ENCODE results near the gene GPRC5A.

The GPRC5A gene

DNA sequence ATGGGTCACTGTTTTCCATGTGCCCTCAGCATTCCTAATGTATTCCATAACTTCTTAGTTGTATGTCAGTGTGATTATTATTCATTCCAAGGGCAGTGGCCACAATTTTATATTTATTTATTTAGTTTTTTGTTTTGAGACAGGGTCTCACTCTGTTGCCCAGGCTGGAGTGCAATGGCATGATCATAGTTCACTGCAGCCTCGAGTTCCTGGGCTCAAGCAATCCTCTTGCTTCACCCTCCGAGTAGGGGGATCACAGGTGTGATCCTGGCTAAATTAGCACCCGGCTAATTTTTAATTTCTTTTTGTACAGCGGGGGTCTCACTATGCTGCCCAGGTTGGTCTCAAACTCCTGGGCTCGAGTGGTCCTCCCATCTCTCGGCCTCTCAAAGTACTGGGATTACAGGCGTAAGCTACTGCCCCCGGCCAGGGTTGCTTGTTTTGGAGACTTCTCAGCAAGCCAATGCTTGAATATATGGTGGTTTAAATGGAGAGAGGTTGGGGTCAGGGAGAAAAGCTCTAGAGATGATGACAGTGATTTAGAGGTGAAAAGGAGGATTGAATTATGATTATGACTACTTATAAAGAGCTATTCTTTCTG lies 7.6 kb downstream of the GPRC5A start:
- no peak for TF ChIP-seq EZH2phosphoT487 (IDR thresholded peaks at IDR 0.05; ENCODE audit: low read depth)
- TF ChIP-seq CTCF (IDR thresholded peaks at IDR 0.05; ENCODE audit: low read depth, low read length) = no peak
- H3K4me3 ChIP-seq (ENCODE audit: low read length) = 0 out of 2 replicates have a peak overlapping the region, but pooled peaks have one; percentile 14
- no peak overlapping the region for H3K9ac ChIP-seq (ENCODE audit: low read length)
- H3K4me1 ChIP-seq (ENCODE audit: low read length) = peaks cover 16% of the 10 kb centered on the region
- peak overlapping the region; percentile 49 for H3K4me2 ChIP-seq (ENCODE audit: low read length)
- no peak overlapping the region for H2AFZ ChIP-seq (ENCODE audit: low read depth, low read length)
- no peaks in the 10 kb centered on the region for H3K79me2 ChIP-seq (ENCODE audit: low read length)
- H3K27ac ChIP-seq (ENCODE audit: low read length) = no peak overlapping the region
- peaks cover 6% of the 10 kb centered on the region; the same call in 1 of the 2 replicates for H4K20me1 ChIP-seq (ENCODE audit: insufficient read depth, low read length)
- H3K27me3 ChIP-seq (ENCODE audit: low read depth, low read length) = peaks cover 36% of the 10 kb centered on the region
- H3K9me3 ChIP-seq (ENCODE audit: insufficient read depth, low read length) = no peaks in the 10 kb centered on the region
- H3K36me3 ChIP-seq (replicated peaks; ENCODE audit: low read depth, low read length) = no peaks in the 10 kb centered on the region

GRCh38 chr12:12899530-12900380 lies 8.4 kb downstream of the GPRC5A start:
- peak overlapping the region; percentile 49 for H3K4me2 ChIP-seq (ENCODE audit: low read length)
- no peaks in the 10 kb centered on the region for H3K36me3 ChIP-seq (replicated peaks; ENCODE audit: low read depth, low read length)
- peaks cover 6% of the 10 kb centered on the region; the same call in 1 of the 2 replicates for H4K20me1 ChIP-seq (ENCODE audit: insufficient read depth, low read length)
- no peak overlapping the region for H2AFZ ChIP-seq (ENCODE audit: low read depth, low read length)
- H3K27ac ChIP-seq (ENCODE audit: low read length) = peak overlapping the region; percentile 44
- peaks cover 16% of the 10 kb centered on the region for H3K4me1 ChIP-seq (ENCODE audit: low read length)
- no peak for TF ChIP-seq CTCF (IDR thresholded peaks at IDR 0.05; ENCODE audit: low read depth, low read length)
- no peak for TF ChIP-seq EZH2phosphoT487 (IDR thresholded peaks at IDR 0.05; ENCODE audit: low read depth)
- H3K79me2 ChIP-seq (ENCODE audit: low read length) = no peaks in the 10 kb centered on the region
- 0 out of 2 replicates have a peak overlapping the region, but pooled peaks have one; percentile 14 for H3K4me3 ChIP-seq (ENCODE audit: low read length)
- H3K27me3 ChIP-seq (ENCODE audit: low read depth, low read length) = peaks cover 35% of the 10 kb centered on the region
- H3K9me3 ChIP-seq (ENCODE audit: insufficient read depth, low read length) = no peaks in the 10 kb centered on the region
- H3K9ac ChIP-seq (ENCODE audit: low read length) = no peak overlapping the region

DNA sequence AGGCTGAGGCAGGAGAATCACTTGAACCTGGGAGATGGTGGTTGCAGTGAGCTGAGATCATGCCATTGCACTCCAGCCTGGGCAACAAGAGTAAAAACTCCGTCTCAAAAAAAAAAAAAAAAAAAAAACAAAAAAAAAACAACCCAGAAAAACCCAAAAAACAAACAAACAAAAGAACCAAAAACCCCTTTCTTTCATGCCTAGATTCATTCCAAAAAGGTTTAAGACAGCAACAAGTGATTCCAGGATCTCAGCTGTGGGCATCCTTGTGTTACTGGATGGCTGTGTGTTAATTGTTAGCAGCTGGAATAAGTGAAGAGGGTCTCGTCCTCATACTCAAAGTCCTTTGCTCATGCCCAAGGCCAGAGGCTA lies 9.4 kb downstream of the GPRC5A start:
- Histone ChIP-seq H3K27me3 (ENCODE audit: low read depth, low read length) (peaks cover 43% of the 10 kb centered on the region), H3K9ac (ENCODE audit: low read length) (no peak overlapping the region), H3K4me3 (ENCODE audit: low read length) (no peak overlapping the region), H3K9me3 (ENCODE audit: insufficient read depth, low read length) (no peaks in the 10 kb centered on the region), H3K79me2 (ENCODE audit: low read length) (no peaks in the 10 kb centered on the region), H3K4me2 (ENCODE audit: low read length) (no peak overlapping the region), H3K4me1 (ENCODE audit: low read length) (peaks cover 16% of the 10 kb centered on the region), H3K36me3 (replicated peaks; ENCODE audit: low read depth, low read length) (no peaks in the 10 kb centered on the region), H2AFZ (ENCODE audit: low read depth, low read length) (no peak overlapping the region), H3K27ac (ENCODE audit: low read length) (no peak overlapping the region), H4K20me1 (ENCODE audit: insufficient read depth, low read length) (peaks cover 6% of the 10 kb centered on the region; the same call in 1 of the 2 replicates)
- TF ChIP-seq EZH2phosphoT487 (IDR thresholded peaks at IDR 0.05; ENCODE audit: low read depth) = no peak
- TF ChIP-seq CTCF (IDR thresholded peaks at IDR 0.05; ENCODE audit: low read depth, low read length) = no peak

DNA sequence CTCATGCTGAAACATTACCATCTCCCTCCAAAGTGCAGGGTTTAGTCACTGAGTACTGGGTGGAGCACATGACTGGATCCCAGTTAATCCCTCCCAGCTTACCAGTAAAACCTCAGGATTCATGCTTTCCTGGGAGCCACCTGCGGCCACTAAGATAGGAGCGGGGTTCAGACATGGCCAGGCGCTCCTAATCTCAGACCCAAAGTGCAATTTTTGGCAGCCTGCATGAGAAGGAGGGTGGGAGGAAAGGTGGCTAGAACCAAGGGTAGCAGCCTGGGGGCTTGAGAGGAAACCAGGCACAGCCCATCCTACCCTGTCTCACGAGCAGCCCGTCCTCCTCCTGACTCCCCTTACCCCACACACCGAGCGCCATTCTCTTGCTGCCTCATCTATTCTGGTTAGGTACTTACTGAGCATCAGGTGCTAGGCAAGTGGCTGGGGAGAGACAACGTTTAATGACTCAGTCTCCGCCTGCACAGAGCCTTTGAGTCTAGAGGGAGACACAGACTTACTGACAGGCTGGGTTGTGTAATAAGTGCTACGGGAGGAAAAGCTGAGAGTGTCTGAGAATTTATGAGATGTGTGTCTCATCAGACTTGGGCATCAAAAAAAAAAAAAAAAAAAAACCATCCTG lies 9.9 kb downstream of the GPRC5A start:
- no peaks in the 10 kb centered on the region for H3K36me3 ChIP-seq (replicated peaks; ENCODE audit: low read depth, low read length)
- no peak overlapping the region for H3K4me3 ChIP-seq (ENCODE audit: low read length)
- H3K4me2 ChIP-seq (ENCODE audit: low read length) = no peak overlapping the region
- no peak for TF ChIP-seq CTCF (IDR thresholded peaks at IDR 0.05; ENCODE audit: low read depth, low read length)
- H4K20me1 ChIP-seq (ENCODE audit: insufficient read depth, low read length) = peaks cover 6% of the 10 kb centered on the region; the same call in 1 of the 2 replicates
- H2AFZ ChIP-seq (ENCODE audit: low read depth, low read length) = no peak overlapping the region
- no peak overlapping the region for H3K27ac ChIP-seq (ENCODE audit: low read length)
- H3K9ac ChIP-seq (ENCODE audit: low read length) = no peak overlapping the region
- peaks cover 16% of the 10 kb centered on the region for H3K4me1 ChIP-seq (ENCODE audit: low read length)
- H3K9me3 ChIP-seq (ENCODE audit: insufficient read depth, low read length) = no peaks in the 10 kb centered on the region
- peaks cover 38% of the 10 kb centered on the region for H3K27me3 ChIP-seq (ENCODE audit: low read depth, low read length)
- no peaks in the 10 kb centered on the region for H3K79me2 ChIP-seq (ENCODE audit: low read length)
